Right atrium auricular region (tissue), 2 donors: ENCODE measurements around the gene NRG3. TPM values are rescaled to one million over a fixed set of nuclear protein-coding genes. Genes with fewer than 3 reads are reported as not detected.

Source experiments
- DNase-seq: peaks from one replicate; pipeline ENCODE4 v3.0.0-alpha.2; 2019; ENCODE audit warnings: low spot score
- H3K27ac ChIP-seq, 2 donors: fragments of 200-600 bp; sonication (generic); 1 replicate in 1 of 2; 2 replicates in 1 of 2; pipeline ENCODE4 v1.5.1; 2016 to 2019
- H3K27me3 ChIP-seq, 2 donors: fragments of 200-600 bp; sonication (generic); one replicate each; pipeline versions ENCODE4 v1.5.1 to v1.6.0; 2017 to 2019
- H3K36me3 ChIP-seq: fragments of 200-600 bp; sonication (generic); one replicate; pipeline ENCODE4 v1.5.1; 2016
- H3K4me1 ChIP-seq, 2 donors: fragments of 200-600 bp; sonication (generic); one replicate each; pipeline versions ENCODE4 v1.5.1 to v1.6.0; 2017 to 2019
- H3K4me3 ChIP-seq, 2 donors: fragments of 200-600 bp; sonication (generic); 1 replicate in 1 of 2; 2 replicates in 1 of 2; pipeline ENCODE4 v1.5.1; 2017 to 2019; ENCODE audit warnings: mild to moderate bottlenecking in 1 of 2, moderate library complexity in 1 of 2
- H3K9me3 ChIP-seq, 2 donors: fragments of 200-600 bp; sonication (generic); one replicate each; pipeline ENCODE4 v1.5.1; 2019
- CTCF ChIP-seq, 2 donors: fragments of 200-600 bp; sonication (generic); IDR thresholded peaks; one replicate each; pipeline ENCODE4 v1.5.1; 2019; ENCODE audit warnings: antibody characterized with exemption in 2 of 2
- total RNA-seq, 2 donors: library from RNA; depleted of rRNA; stranded (reverse); fragments of >200 nt; gene quantifications; one replicate each; pipeline ENCODE4 v1.1.0, GENCODE V29; 2016

The NRG3 gene
- total RNA-seq, 2 donors from 2014 or later = 0.70 to 1.4 TPM

DNA sequence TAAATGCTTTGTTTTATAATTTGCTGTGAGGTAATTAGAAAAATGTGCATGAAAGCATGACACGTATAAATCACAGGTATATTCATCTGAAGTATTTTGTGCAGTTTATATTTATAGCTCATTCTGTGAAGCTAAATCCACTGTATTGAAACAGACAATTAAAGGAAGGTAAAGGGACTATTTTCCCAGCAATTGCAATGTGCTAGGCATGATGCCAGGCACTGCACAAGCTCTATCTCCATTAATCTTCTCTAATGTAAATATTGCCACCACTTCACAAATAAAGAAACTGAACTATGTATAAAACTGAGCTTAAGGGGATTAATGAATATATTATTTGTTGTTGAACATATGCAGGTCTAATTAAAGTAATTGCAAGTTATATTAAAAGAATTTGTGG lies 1012.5 kb downstream of the NRG3 start:
- Histone ChIP-seq H3K36me3 (no peaks in the 10 kb centered on the region), H3K4me3 (no peak overlapping the region), H3K27ac (no peak overlapping the region), H3K9me3 (no peaks in the 10 kb centered on the region), H3K4me1 (no peaks in the 10 kb centered on the region), H3K27me3 (no peaks in the 10 kb centered on the region)
- DNase-seq = no peak
- TF ChIP-seq CTCF (IDR thresholded peaks at IDR 0.05) = no peak

DNA sequence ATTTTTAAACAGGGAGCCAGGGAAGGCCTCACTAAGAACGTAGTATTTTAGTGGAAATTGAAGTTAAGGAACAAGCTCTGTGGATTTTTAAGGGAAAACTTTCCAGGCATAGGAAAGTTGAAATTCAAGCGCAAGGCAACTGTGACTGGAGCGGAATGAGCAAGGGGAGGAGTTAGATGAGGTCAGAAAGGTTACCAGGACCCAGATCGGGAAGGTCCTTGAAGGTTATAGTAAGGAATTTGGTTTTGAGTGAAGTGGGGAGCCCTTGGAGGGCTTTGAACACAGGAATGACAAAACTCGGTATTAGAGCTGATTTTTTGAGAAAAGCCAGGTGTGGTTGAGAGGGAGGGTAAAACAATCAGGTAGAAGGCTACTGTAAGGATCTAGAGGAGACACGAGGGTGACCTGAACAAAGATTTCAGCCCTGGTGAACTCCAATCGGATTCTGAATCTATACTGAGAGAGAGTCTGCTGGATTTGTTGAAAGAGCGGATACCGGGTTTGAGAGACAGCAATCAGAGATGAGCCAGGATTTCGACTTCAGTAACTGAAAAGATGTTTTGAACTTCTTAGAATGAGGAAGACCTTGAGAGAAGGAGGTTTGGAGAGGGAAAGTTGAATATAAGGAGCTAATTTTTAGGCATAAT lies 1013.9 kb downstream of the NRG3 start:
- H3K36me3 ChIP-seq = no peaks in the 10 kb centered on the region
- no peak overlapping the region for H3K4me3 ChIP-seq
- H3K4me1 ChIP-seq = no peaks in the 10 kb centered on the region
- H3K27me3 ChIP-seq = no peaks in the 10 kb centered on the region
- DNase-seq = no peak
- H3K27ac ChIP-seq = no peak overlapping the region
- no peak for TF ChIP-seq CTCF (IDR thresholded peaks at IDR 0.05)
- no peaks in the 10 kb centered on the region for H3K9me3 ChIP-seq

GRCh38 chr10:82889728-82890127 lies 1014.7 kb downstream of the NRG3 start:
- Histone ChIP-seq H3K4me3 (no peak overlapping the region), H3K36me3 (no peaks in the 10 kb centered on the region), H3K4me1 (no peaks in the 10 kb centered on the region), H3K9me3 (no peaks in the 10 kb centered on the region), H3K27me3 (no peaks in the 10 kb centered on the region), H3K27ac (no peak overlapping the region)
- no peak for TF ChIP-seq CTCF (IDR thresholded peaks at IDR 0.05)
- no peak for DNase-seq

DNA sequence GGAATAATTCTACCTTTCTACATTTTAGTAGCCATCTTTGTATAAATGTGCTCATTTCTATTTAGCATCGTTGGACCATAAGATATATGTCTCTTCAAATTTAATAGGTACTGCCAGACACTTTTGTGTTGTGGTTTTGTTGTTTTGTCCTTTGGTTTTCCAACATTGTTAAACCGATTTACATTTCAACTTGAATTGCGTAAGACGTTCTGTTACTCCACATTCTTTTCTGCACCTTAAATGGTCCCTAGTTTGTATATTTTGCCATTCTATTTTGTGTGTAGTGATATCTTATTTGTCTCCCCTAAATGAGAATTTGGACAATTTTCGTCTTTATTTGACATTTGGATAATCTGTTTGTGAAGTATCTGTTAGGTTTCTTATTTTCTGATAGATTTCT lies 1015.6 kb downstream of the NRG3 start:
- H3K4me3 ChIP-seq = no peak overlapping the region
- no peak for TF ChIP-seq CTCF (IDR thresholded peaks at IDR 0.05)
- no peaks in the 10 kb centered on the region for H3K4me1 ChIP-seq
- no peak overlapping the region for H3K27ac ChIP-seq
- no peaks in the 10 kb centered on the region for H3K9me3 ChIP-seq
- no peaks in the 10 kb centered on the region for H3K27me3 ChIP-seq
- no peaks in the 10 kb centered on the region for H3K36me3 ChIP-seq
- DNase-seq = no peak

DNA sequence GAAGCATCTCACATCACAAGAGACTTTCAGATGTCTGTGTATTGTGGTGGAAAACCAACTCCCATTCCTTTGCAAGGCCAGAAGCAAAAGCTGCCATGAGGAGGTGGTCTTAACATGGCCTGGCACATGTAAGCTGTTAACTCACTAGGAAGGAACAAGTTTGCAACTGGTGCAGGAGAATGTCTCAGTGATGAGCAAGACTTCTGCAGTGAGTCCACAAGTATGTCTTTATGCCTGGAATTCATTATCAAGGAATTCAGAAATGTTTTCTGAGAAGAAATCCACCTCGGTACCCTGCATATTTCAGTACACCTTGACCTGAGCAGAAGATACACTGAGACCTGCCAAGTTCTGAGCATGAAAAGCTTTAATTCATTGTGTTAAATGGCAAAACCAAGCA lies 1033.1 kb downstream of the NRG3 start:
- no peak for TF ChIP-seq CTCF (IDR thresholded peaks at IDR 0.05)
- H3K27ac ChIP-seq = no peak overlapping the region
- no peaks in the 10 kb centered on the region for H3K27me3 ChIP-seq
- H3K9me3 ChIP-seq = no peaks in the 10 kb centered on the region
- DNase-seq = no peak
- no peaks in the 10 kb centered on the region for H3K36me3 ChIP-seq
- no peak overlapping the region for H3K4me3 ChIP-seq
- H3K4me1 ChIP-seq = no peaks in the 10 kb centered on the region

- H3K4me1 ChIP-seq = no peaks in the 10 kb centered on the region
- H3K9me3 ChIP-seq = no peaks in the 10 kb centered on the region
- H3K36me3 ChIP-seq = no peaks in the 10 kb centered on the region
- no peak for DNase-seq
- no peak overlapping the region for H3K4me3 ChIP-seq
- no peaks in the 10 kb centered on the region for H3K27me3 ChIP-seq
- H3K27ac ChIP-seq = no peak overlapping the region
- TF ChIP-seq CTCF (IDR thresholded peaks at IDR 0.05) = no peak
These were observed 1033.8 kb downstream of the NRG3 start for GRCh38 chr10:82908751-82909150.
